AG04449 (cell line): ENCODE data around the gene DDX27.
A peak's percentile ranks its signal among the peaks of the same experiment; 100 is the strongest.

Experiments used
- CTCF ChIA-PET: fragments of 350-600 bp; formaldehyde crosslinking; extraction: SDS; loops from one replicate; lab custom pipeline; 2021; ENCODE audit warnings: antibody characterized with exemption; lab: Yijun Ruan, JAX
- POLR2A ChIA-PET: fragments of 400-600, 350-600 bp; formaldehyde crosslinking; extraction: SDS; loops from one replicate; lab custom pipeline; 2020; ENCODE audit warnings: antibody characterized with exemption, inconsistent platforms; lab: Yijun Ruan, JAX
- DNase-seq: peaks from one replicate; pipeline ENCODE4 v3.0.0-alpha.2; 2010; ENCODE audit warnings: low read depth, low spot score
- H3K4me3 ChIP-seq: 2 replicates; pipeline ENCODE4 v1.5.1; 2011; ENCODE audit warnings: low read depth, mild to moderate bottlenecking, control low read depth, low read length
- CTCF ChIP-seq: IDR thresholded peaks from one replicate; pipeline ENCODE4 v1.5.1; 2011; ENCODE audit warnings: mild to moderate bottlenecking, moderate library complexity, low read length, control low read depth, inconsistent platforms; ENCODE audit not compliant: insufficient read depth; ENCODE audit errors: missing control alignments

DDX27 gene

DNA sequence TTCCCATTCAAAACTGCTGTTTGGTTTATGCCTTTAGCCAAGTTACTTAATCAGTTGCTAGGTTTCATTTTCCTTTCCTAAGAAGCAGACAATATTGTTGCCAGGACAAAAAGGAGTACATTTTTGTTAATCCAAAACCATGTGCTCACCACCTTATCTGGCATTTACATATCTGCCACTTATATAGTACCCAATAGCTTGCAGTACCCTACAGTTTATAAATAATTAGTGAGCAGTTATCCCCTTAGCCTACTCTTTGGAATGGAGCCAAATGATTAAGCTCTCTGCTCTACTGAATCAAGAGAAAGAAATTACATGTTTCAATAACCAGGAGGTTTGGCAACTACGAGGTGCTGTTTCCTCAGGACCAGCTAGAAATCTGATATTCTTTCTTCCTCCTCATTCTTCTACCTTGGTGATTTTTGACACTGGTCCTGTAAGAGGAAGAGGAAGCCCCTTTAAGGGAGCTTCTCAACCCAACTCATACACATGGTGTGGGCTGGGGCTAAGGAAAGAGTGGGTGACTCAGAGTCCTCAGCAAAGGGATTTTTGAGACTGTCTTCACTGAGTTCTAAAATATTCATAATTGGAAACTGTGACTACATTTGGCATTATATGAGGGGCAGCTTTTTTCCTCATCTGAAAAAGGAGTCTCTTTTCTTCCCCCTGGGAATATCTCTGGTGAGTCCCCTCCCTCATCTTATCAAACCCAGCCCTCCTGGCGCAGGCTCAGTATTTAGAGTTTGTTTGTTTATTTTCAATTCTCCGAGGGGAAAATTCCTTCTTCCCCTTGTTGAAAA is 57.1 kb downstream of the DDX27 start:
- POLR2A ChIA-PET, result interaction anchor here (1.1 kb wide), 1 partner anchor 24 kb away, joined by 7 read pairs; no protein-coding TSS in a partner anchor
- no peak for DNase-seq
- no peak for TF ChIP-seq CTCF

GRCh38 chr20:49276961-49277785 is 58.0 kb downstream of the DDX27 start:
- TF ChIP-seq CTCF, result no peak
- ChIA-PET POLR2A (interaction anchor here (0.7 to 5.6 kb wide), 11 partner anchors 9 to 69 kb away, joined by 3 to 37 read pairs (median 4); no protein-coding TSS in a partner anchor), CTCF (interaction anchor here (0.9 to 1.2 kb wide), 4 partner anchors 10 to 207 kb away, joined by 3 to 4 read pairs (median 3); no protein-coding TSS in a partner anchor)
- no peak for DNase-seq
- peak overlapping the region; percentile 99 for H3K4me3 ChIP-seq

More for the DNA sequence above, 57.1 kb downstream of the DDX27 start:
- CTCF ChIA-PET, result interaction anchor here (0.9 to 4.0 kb wide), 6 partner anchors 9 to 208 kb away, joined by 3 to 17 read pairs (median 3); no protein-coding TSS in a partner anchor
- H3K4me3 ChIP-seq, result peak overlapping the region; percentile 99

GRCh38 chr20:49277786-49278035 is 58.5 kb downstream of the DDX27 start:
- ChIA-PET POLR2A (interaction anchor here (0.7 to 5.6 kb wide), 10 partner anchors 10 to 69 kb away, joined by 3 to 37 read pairs (median 4); no protein-coding TSS in a partner anchor), CTCF (no interaction called here)
- H3K4me3 ChIP-seq, result peak overlapping the region; percentile 99
- DNase-seq, result no peak
- TF ChIP-seq CTCF, result no peak

- H3K4me3 ChIP-seq, result peak within 1 kb of the TSS; percentile 99
- no peak for TF ChIP-seq CTCF
- peak; percentile 78 for DNase-seq
- ChIA-PET CTCF (no interaction called here), POLR2A (interaction anchor here (0.7 to 5.6 kb wide), 11 partner anchors 9 to 68 kb away, joined by 3 to 37 read pairs (median 4); no protein-coding TSS in a partner anchor)
These were observed 59.0 kb downstream of the DDX27 start, which contains the start of gene ZNFX1 for GRCh38 chr20:49278036-49278817. Gene ZNFX1 (minus strand): TSS chr20:49278057. CDS start chr20:49275839, 2,218 bp downstream.

- POLR2A ChIA-PET, result interaction anchor here (0.6 to 5.6 kb wide), 7 partner anchors 9 to 777 kb away, joined by 3 to 37 read pairs (median 5); no protein-coding TSS in a partner anchor
- TF ChIP-seq CTCF, result no peak
- H3K4me3 ChIP-seq, result peak overlapping the region; percentile 99
- no peak for DNase-seq
- CTCF ChIA-PET, result interaction anchor here (1.1 to 2.5 kb wide), 3 partner anchors 13 to 37 kb away, joined by 3 to 11 read pairs (median 8); no protein-coding TSS in a partner anchor
These were observed 59.8 kb downstream of the DDX27 start for GRCh38 chr20:49278818-49279676.
